SJSA1 (cell line): ENCODE measurements around the gene RASA1. TPM values are rescaled to one million over a fixed set of nuclear protein-coding genes. Genes with fewer than 3 reads are reported as not detected.
A peak's percentile ranks its signal among the peaks of the same experiment; 100 is the strongest.

ENCODE experiments used
- DNase-seq, 2 experiments: peaks; one replicate each; pipeline ENCODE4 v3.0.0-alpha.2; 2015 to 2020; ENCODE audit warnings: low spot score in 2 of 2, low read depth in 1 of 2
- H3K27ac ChIP-seq: fragments of 250-450 bp; sonication (Bioruptor Pico); 2 replicates; pipeline ENCODE4 v1.5.1; 2020; ENCODE audit warnings: mild to moderate bottlenecking, moderate library complexity
- H3K27me3 ChIP-seq: fragments of 250-450 bp; sonication (Bioruptor Pico); replicated peaks from 2 replicates; pipeline ENCODE4 v1.5.1; 2020; ENCODE audit warnings: mild to moderate bottlenecking, moderate library complexity
- H3K36me3 ChIP-seq: fragments of 250-450 bp; sonication (Bioruptor Pico); 2 replicates; pipeline ENCODE4 v1.5.1; 2020; ENCODE audit warnings: mild to moderate bottlenecking
- H3K4me1 ChIP-seq: fragments of 250-450 bp; sonication (Bioruptor Pico); replicated peaks from 2 replicates; pipeline ENCODE4 v1.6.1; 2021; ENCODE audit warnings: mild to moderate bottlenecking
- H3K4me3 ChIP-seq: fragments of 250-450 bp; sonication (Bioruptor Pico); 2 replicates; pipeline ENCODE4 v1.5.1; 2020; ENCODE audit warnings: mild to moderate bottlenecking
- H3K9me3 ChIP-seq: fragments of 250-450 bp; sonication (Bioruptor Pico); replicated peaks from 2 replicates; pipeline ENCODE4 v1.5.1; 2020; ENCODE audit warnings: mild to moderate bottlenecking
- total RNA-seq: library from RNA; depleted of rRNA; stranded (reverse); fragments of >200 nt; shearing (Covaris generic); gene quantifications from 2 replicates; pipeline ENCODE4 v1.2.3, GENCODE V29; 2014; rRNA removed

The RASA1 gene
- total RNA-seq, result 22.3 and 36.9 TPM in 2 replicates

DNA sequence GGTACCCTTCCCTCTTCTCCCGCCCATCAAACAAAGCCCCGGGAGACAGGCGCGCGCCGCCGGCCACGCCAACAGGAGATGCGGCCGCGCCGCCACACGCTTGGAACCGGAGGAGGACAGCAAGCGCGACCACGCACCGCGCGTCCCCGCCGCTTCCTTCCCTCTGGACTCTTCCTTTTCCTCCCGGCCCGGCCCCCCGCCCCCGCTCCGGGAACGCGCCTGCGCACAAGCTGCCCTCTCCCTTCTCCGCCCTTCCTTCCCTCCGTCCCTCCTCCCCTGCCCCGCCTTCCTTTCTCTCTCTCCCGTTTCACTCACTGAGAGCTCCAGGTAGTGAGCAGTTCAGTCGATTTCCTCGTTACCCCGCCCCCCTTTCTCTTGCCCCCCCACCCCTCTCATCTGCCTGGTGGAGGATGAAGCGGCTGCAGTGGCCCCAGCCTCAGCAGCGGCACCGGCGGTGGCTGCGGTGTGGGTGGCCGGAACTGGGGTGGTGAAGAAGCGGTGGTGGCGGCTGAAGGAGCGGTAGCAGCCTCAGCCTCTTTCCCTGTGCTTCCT, at the start of gene RASA1:
Gene RASA1 (plus strand): TSS at position 310 of the 552 bp plus-strand sequence. CDS start 569 bp downstream, outside the sequence.
- DNase-seq, result peak; percentile 91 to 96
- 0 out of 2 replicates have a peak, but pooled peaks cover 4% of the 10 kb centered on the region for H3K36me3 ChIP-seq
- no peaks in the 10 kb centered on the region for H3K27me3 ChIP-seq
- peaks cover 5% of the 10 kb centered on the region for H3K4me1 ChIP-seq
- H3K9me3 ChIP-seq, result no peaks in the 10 kb centered on the region
- peak within 1 kb of the TSS; percentile 72 for H3K27ac ChIP-seq
- H3K4me3 ChIP-seq, result peak within 1 kb of the TSS; percentile 71

- H3K27me3 ChIP-seq, result no peaks in the 10 kb centered on the region
- no peaks in the 10 kb centered on the region for H3K9me3 ChIP-seq
- DNase-seq, result no peak
- peaks cover 5% of the 10 kb centered on the region for H3K4me1 ChIP-seq
- no peak overlapping the region for H3K4me3 ChIP-seq
- no peak overlapping the region for H3K27ac ChIP-seq
- H3K36me3 ChIP-seq, result no peaks in the 10 kb centered on the region
Measured at GRCh38 chr5:87229780-87230179, 37.9 kb upstream of the RASA1 start.

DNA sequence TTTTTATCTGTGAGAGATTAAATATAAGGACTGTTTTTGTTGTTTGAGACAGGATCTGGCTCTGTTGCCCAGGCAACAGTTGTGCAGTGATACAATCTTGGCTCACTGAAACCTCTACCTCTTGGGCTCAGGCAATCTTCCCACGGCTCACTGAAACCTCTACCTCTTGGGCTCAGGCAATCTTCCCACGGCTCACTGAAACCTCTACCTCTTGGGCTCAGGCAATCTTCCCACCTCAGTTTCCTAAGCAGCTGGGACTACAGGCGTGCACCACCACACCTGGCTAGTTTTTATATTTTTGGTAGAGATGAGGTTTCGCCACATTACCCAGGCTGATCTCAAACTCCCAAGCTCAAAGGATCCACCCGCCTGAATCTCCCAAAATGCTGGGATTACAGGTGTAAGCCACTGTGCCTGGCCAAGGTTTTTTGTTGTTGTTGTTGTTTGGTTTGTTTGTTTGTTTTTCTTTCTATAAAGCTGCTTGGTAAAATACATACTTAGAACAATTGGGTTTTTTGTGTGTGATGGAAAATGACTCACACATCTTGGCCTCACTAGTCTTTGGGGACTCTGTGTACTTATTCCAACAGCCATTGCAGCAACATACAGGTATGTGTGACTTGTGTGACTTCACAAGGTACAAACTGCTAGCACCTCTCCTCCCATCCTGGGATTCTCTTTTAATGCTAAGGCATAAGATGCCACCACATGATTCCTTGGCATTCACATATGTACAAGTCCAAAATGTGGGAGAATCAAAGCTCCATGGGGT, 36.5 kb upstream of the RASA1 start:
- H3K27ac ChIP-seq, result no peak overlapping the region
- DNase-seq, result no peak
- H3K9me3 ChIP-seq, result no peaks in the 10 kb centered on the region
- H3K27me3 ChIP-seq, result no peaks in the 10 kb centered on the region
- peaks cover 5% of the 10 kb centered on the region for H3K4me1 ChIP-seq
- H3K36me3 ChIP-seq, result no peaks in the 10 kb centered on the region
- no peak overlapping the region for H3K4me3 ChIP-seq

- no peak for DNase-seq
- Histone ChIP-seq H3K4me1 (peaks cover 5% of the 10 kb centered on the region), H3K36me3 (no peaks in the 10 kb centered on the region), H3K27me3 (no peaks in the 10 kb centered on the region), H3K27ac (no peak overlapping the region), H3K4me3 (no peak overlapping the region), H3K9me3 (no peaks in the 10 kb centered on the region)
Measured at GRCh38 chr5:87233143-87233542, 34.5 kb upstream of the RASA1 start.

- H3K27me3 ChIP-seq, result no peaks in the 10 kb centered on the region
- no peaks in the 10 kb centered on the region for H3K4me1 ChIP-seq
- DNase-seq, result no peak
- H3K36me3 ChIP-seq, result no peaks in the 10 kb centered on the region
- H3K4me3 ChIP-seq, result no peak overlapping the region
- H3K9me3 ChIP-seq, result 0 out of 2 replicates have a peak, but pooled peaks cover 3% of the 10 kb centered on the region
- no peak overlapping the region for H3K27ac ChIP-seq
Measured at GRCh38 chr5:87241555-87241954, 26.1 kb upstream of the RASA1 start.

DNA sequence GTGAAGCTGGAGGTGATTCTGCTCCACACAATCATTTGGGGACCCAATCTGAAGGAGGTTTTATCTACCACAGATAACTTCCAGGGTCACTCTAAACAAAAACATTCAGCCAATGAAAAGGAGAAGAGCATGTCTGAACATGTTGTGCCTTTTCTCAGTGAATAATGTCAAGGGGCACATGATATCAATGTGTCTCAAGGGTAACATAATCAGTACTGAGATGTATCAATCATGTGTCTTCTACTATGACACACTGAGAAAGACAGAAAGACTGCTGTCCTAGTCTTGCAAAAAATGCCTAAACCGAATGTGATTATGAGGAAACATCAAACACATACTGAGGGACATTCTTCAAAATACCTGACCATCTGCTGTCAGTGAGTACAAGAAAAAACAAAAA, 25.4 kb upstream of the RASA1 start:
- Histone ChIP-seq H3K27me3 (no peaks in the 10 kb centered on the region), H3K27ac (no peak overlapping the region), H3K4me1 (no peaks in the 10 kb centered on the region), H3K36me3 (no peaks in the 10 kb centered on the region), H3K9me3 (0 out of 2 replicates have a peak, but pooled peaks cover 3% of the 10 kb centered on the region), H3K4me3 (no peak overlapping the region)
- DNase-seq, result no peak

DNA sequence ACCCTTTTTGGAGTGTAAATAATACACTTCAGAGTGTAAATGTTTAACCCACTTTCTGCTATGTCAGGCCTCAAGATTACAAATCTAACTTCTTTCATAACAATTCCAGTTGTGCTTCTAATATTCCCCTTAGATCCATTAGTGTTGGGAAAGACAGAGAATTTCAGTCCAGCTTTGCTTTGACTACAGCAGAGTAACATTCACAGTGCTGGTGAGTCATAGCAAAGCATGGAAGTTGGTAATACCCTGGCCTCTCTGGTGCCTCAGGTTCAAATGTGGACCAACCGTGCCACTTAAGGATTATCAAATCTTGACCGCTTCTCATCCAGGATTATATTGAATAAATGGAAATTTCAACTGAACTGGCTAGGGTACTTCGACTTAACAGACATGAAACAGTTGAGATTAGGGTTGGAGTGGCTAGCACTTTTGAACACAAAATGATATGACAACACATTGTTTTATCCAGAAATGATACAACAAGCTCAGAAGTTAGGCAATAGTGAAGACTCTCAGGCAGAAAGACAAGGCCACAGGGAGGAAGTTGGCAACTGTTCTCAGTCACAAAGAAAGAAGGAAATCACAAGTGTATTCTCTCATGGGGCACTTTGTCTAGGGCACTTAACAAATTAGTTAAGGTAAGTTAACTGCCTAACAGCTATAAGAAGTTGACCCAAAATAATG, 24.4 kb upstream of the RASA1 start:
- H3K36me3 ChIP-seq, result no peaks in the 10 kb centered on the region
- H3K27me3 ChIP-seq, result no peaks in the 10 kb centered on the region
- no peak overlapping the region for H3K4me3 ChIP-seq
- DNase-seq, result no peak
- no peak overlapping the region for H3K27ac ChIP-seq
- H3K9me3 ChIP-seq, result 0 out of 2 replicates have a peak, but pooled peaks cover 3% of the 10 kb centered on the region
- H3K4me1 ChIP-seq, result no peaks in the 10 kb centered on the region

GRCh38 chr5:87245451-87245850, 22.2 kb upstream of the RASA1 start:
- Histone ChIP-seq H3K36me3 (no peaks in the 10 kb centered on the region), H3K4me1 (no peaks in the 10 kb centered on the region), H3K27me3 (no peaks in the 10 kb centered on the region), H3K9me3 (no peaks in the 10 kb centered on the region), H3K4me3 (no peak overlapping the region), H3K27ac (no peak overlapping the region)
- no peak for DNase-seq

- DNase-seq, result no peak
- Histone ChIP-seq H3K4me3 (no peak overlapping the region), H3K4me1 (no peaks in the 10 kb centered on the region), H3K36me3 (no peaks in the 10 kb centered on the region), H3K27ac (no peak overlapping the region), H3K9me3 (no peaks in the 10 kb centered on the region), H3K27me3 (no peaks in the 10 kb centered on the region)
Measured at GRCh38 chr5:87246061-87246460, 21.6 kb upstream of the RASA1 start.

DNA sequence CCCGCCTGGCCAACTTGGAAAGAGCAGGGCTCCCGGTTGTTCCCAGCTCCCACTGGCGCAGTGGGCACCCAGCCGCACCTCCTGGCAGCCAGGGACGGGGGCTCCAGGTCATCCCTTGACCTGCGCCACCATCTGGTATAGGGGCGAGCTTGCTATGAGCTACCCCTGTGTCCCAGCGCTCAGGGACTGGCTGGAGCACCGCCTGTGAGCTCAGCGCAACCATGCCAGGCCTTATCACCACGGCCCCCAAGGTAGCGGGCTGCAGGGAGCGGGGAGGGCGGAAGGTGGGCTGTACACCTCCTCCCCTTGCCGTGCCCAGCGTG, 15.4 kb upstream of the RASA1 start:
- peaks cover 5% of the 10 kb centered on the region for H3K4me1 ChIP-seq
- DNase-seq, result no peak
- H3K27me3 ChIP-seq, result no peaks in the 10 kb centered on the region
- H3K4me3 ChIP-seq, result no peak overlapping the region
- H3K27ac ChIP-seq, result no peak overlapping the region
- no peaks in the 10 kb centered on the region for H3K9me3 ChIP-seq
- no peaks in the 10 kb centered on the region for H3K36me3 ChIP-seq

- Histone ChIP-seq H3K36me3 (no peaks in the 10 kb centered on the region), H3K27me3 (no peaks in the 10 kb centered on the region), H3K27ac (no peak overlapping the region), H3K4me3 (no peak overlapping the region), H3K9me3 (no peaks in the 10 kb centered on the region), H3K4me1 (peaks cover 5% of the 10 kb centered on the region)
- DNase-seq, result no peak
Measured at GRCh38 chr5:87254035-87254434, 13.6 kb upstream of the RASA1 start.

GRCh38 chr5:87258507-87258906, 9.2 kb upstream of the RASA1 start:
- Histone ChIP-seq H3K9me3 (no peaks in the 10 kb centered on the region; the same call in 1 of the 2 replicates), H3K27me3 (no peaks in the 10 kb centered on the region), H3K36me3 (no peaks in the 10 kb centered on the region), H3K4me1 (peaks cover 5% of the 10 kb centered on the region), H3K4me3 (no peak overlapping the region), H3K27ac (no peak overlapping the region)
- no peak for DNase-seq

- no peak overlapping the region for H3K27ac ChIP-seq
- peaks cover 5% of the 10 kb centered on the region for H3K4me1 ChIP-seq
- H3K4me3 ChIP-seq, result no peak overlapping the region
- no peaks in the 10 kb centered on the region for H3K36me3 ChIP-seq
- no peak for DNase-seq
- H3K27me3 ChIP-seq, result no peaks in the 10 kb centered on the region
- no peaks in the 10 kb centered on the region; the same call in 1 of the 2 replicates for H3K9me3 ChIP-seq
Measured at GRCh38 chr5:87260604-87261192, 7.0 kb upstream of the RASA1 start.

DNA sequence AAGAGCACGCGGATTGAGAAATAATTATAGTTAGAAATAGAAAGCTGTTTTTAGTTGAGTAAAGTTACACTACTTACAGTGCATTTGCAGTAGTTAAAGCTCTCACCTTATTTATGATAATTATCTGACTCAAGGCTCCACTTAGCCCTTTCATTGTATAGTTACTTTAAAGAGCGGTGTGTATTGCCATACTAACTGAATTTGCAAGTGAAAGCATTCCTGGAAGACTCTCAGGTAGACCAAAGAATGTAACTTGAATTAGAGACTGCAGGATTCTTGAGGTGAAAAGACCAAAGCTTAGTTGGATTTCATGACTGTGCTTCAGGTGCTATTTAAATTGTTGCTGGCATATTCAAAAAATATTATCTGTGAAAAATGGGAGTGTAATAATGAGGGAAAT, 4.2 kb upstream of the RASA1 start:
- Histone ChIP-seq H3K4me1 (peaks cover 5% of the 10 kb centered on the region), H3K27ac (no peak overlapping the region), H3K9me3 (no peaks in the 10 kb centered on the region; the same call in 1 of the 2 replicates), H3K4me3 (no peak overlapping the region), H3K27me3 (no peaks in the 10 kb centered on the region), H3K36me3 (0 out of 2 replicates have a peak, but pooled peaks cover 4% of the 10 kb centered on the region)
- DNase-seq, result no peak
